ENCODE data around the gene DCDC1.

DCDC1 gene

DNA sequence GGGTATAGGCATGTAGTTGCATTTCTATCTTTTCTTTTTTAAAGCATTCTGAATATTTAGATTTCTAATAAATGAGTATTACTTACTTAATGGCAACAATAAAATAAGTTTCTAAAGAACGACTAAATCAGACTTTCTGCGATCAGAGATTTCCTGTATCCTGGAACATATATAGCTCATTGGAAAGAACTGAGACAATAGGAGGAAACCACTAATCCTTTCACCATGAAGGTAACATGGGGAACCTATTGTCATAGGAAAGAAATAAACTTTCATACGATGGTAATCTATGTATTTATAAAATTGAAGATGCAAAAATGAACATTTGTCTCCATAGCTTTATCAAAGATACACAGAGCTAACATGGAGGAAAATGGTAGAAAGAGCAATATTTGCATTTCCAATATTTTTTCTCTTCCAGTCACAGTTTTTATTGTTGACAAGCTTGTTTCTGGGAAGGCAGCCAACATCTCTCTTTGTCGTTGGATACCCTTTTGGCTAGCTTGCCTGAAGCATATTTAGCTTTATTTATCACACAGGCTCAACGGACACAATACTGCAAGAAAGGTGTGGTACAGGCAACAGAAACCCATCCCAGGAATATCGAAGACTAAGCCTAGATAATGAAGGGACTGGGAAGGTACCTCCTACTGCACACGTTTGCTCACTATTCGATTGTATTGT, 490.1 kb downstream of the DCDC1 start:
- no peak overlapping the region for H3K9ac ChIP-seq (ENCODE audit: low read depth, low read length)
- H3K27me3 ChIP-seq (ENCODE audit: control insufficient read depth, insufficient read depth, low read length) = no peaks in the 10 kb centered on the region
- H3K9me3 ChIP-seq (ENCODE audit: control insufficient read depth, insufficient read depth, low read length) = no peaks in the 10 kb centered on the region
- no peaks in the 10 kb centered on the region for H3K36me3 ChIP-seq (ENCODE audit: control insufficient read depth, insufficient read depth, low read length)
- H3K4me1 ChIP-seq (ENCODE audit: control insufficient read depth, insufficient read depth, low read length) = no peaks in the 10 kb centered on the region
- H3K4me3 ChIP-seq (ENCODE audit: low read depth, low read length) = no peak overlapping the region

DNA sequence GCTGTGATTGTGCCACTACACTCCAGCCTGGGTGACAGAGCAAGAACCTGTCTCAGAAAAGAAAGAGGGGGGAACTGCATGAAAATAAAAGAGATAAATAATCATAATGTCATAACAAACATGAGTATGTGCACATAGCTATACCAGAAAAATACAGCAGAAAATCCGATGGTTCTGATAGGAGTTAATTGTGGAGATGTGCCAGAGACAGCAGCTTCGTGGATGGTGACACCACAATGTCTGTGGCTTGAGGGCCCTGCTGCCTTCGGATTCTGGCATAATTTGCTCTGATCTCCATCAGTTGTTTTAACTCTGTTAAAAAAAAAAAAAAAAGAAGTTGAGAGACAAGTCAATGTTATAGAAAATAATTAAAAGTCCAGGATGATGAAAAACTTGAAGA, 491.1 kb downstream of the DCDC1 start:
- Histone ChIP-seq H3K9me3 (ENCODE audit: control insufficient read depth, insufficient read depth, low read length) (no peaks in the 10 kb centered on the region), H3K9ac (ENCODE audit: low read depth, low read length) (no peak overlapping the region), H3K36me3 (ENCODE audit: control insufficient read depth, insufficient read depth, low read length) (no peaks in the 10 kb centered on the region), H3K27me3 (ENCODE audit: control insufficient read depth, insufficient read depth, low read length) (no peaks in the 10 kb centered on the region), H3K4me3 (ENCODE audit: low read depth, low read length) (no peak overlapping the region), H3K4me1 (ENCODE audit: control insufficient read depth, insufficient read depth, low read length) (no peaks in the 10 kb centered on the region)

DNA sequence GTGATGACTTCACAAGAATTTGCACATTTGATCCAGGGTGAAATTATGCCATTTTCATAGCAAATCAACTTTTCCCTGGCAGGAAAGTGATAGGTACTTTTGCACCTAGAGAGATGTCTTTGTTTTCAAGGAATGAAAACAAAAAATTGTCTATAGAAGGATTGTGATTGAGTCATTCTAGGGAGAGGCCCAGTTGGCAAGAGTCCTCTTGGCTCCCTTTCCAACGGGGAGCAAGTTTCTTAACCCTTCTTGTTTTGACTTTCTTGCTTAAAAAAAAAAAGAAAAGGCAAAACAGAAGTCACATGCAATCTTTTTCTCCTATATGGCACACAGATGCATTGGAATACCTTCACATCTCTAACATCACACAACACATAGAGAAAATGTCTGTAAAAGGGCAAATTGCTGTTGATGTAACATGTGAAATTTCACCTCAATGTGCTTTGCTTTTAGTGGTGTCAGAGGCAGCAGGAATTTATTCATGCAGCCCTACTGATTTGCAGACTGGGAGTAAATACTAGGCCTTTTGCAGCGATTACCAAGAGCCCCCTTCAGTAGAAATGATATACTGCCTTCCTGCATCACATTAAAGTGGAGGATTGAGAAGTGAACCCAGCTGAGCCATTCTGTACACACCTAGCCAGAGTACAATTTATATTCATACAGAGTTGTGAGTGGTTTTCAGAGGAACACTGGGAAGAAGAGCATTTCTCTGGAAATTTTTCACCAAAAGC, 492.7 kb downstream of the DCDC1 start:
- no peaks in the 10 kb centered on the region for H3K4me1 ChIP-seq (ENCODE audit: control insufficient read depth, insufficient read depth, low read length)
- no peaks in the 10 kb centered on the region for H3K9me3 ChIP-seq (ENCODE audit: control insufficient read depth, insufficient read depth, low read length)
- H3K27me3 ChIP-seq (ENCODE audit: control insufficient read depth, insufficient read depth, low read length) = no peaks in the 10 kb centered on the region
- H3K4me3 ChIP-seq (ENCODE audit: low read depth, low read length) = no peak overlapping the region
- H3K36me3 ChIP-seq (ENCODE audit: control insufficient read depth, insufficient read depth, low read length) = no peaks in the 10 kb centered on the region
- H3K9ac ChIP-seq (ENCODE audit: low read depth, low read length) = no peak overlapping the region

DNA sequence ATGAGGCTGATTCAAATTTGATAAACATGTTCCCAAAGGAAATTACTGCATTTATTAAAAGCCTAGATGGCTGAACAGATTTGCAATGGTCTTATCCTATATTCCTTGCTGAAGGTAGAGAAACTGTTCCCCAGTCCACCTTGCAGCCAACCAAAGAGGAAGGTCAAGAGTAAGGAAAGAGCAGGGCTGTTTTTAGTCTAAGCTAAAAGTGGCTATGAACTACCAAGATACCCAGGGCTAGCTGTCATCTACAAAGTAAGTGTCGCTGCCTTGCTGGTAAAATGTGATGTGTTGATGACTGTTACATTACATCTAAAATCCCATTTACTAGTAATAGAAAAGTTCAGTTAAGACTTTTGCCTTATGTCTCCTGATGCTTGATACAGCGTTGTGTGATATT, 493.3 kb downstream of the DCDC1 start:
- no peaks in the 10 kb centered on the region for H3K27me3 ChIP-seq (ENCODE audit: control insufficient read depth, insufficient read depth, low read length)
- H3K36me3 ChIP-seq (ENCODE audit: control insufficient read depth, insufficient read depth, low read length) = no peaks in the 10 kb centered on the region
- no peaks in the 10 kb centered on the region for H3K4me1 ChIP-seq (ENCODE audit: control insufficient read depth, insufficient read depth, low read length)
- no peak overlapping the region for H3K4me3 ChIP-seq (ENCODE audit: low read depth, low read length)
- H3K9me3 ChIP-seq (ENCODE audit: control insufficient read depth, insufficient read depth, low read length) = no peaks in the 10 kb centered on the region
- H3K9ac ChIP-seq (ENCODE audit: low read depth, low read length) = no peak overlapping the region

DNA sequence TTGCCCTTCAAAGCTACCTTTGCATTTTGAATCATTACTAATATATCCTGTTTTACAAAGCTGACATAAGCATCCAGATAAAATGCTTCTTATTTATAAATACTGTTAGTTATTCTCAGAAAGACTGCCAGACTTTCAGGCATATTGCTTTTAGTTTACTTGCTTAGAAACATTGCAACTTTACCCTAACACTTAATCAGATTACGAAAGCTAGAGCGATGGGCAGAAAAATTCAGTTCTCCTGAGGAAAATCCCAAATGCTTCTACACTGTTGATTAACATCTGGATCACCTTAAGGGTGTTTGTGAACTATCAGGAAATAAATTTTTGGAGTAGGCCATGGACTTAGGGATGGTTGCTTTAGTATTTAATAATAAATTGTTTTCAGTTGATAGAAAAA, 493.7 kb downstream of the DCDC1 start:
- Histone ChIP-seq H3K4me1 (ENCODE audit: control insufficient read depth, insufficient read depth, low read length) (no peaks in the 10 kb centered on the region), H3K36me3 (ENCODE audit: control insufficient read depth, insufficient read depth, low read length) (no peaks in the 10 kb centered on the region), H3K9ac (ENCODE audit: low read depth, low read length) (no peak overlapping the region), H3K4me3 (ENCODE audit: low read depth, low read length) (no peak overlapping the region), H3K9me3 (ENCODE audit: control insufficient read depth, insufficient read depth, low read length) (no peaks in the 10 kb centered on the region), H3K27me3 (ENCODE audit: control insufficient read depth, insufficient read depth, low read length) (no peaks in the 10 kb centered on the region)

DNA sequence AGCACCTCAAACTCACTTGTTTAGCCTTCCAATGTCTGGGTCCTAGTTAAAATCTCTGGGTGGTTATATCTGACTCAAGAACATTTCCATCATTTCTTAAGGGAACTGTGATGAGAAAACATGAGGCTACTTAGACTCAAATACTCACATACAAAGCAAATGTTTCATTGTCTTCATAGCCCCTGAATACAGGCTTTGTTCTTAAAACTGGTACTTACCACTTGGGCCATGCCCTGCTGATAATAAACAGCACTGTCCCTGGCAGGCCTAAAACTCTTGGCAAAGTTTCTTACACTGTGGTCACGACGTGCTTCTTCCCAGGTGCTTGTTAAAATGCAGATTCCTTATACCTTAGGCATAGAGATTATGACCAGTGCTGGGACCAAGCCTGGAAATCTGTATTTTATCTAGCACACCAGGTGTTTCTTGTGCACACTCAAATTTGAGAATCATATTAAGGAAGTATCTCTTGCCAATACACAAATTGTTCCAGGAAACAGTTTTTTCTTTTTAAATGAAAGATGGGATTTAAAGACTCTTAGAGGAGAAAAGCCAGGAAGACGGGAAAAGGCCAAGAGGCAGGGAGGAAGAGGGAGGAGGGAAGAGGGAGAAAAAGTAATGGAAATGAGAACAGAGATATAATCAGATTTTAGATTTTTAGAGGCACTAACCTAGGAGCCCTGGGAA, 495.5 kb downstream of the DCDC1 start:
- no peaks in the 10 kb centered on the region for H3K4me1 ChIP-seq (ENCODE audit: control insufficient read depth, insufficient read depth, low read length)

DNA sequence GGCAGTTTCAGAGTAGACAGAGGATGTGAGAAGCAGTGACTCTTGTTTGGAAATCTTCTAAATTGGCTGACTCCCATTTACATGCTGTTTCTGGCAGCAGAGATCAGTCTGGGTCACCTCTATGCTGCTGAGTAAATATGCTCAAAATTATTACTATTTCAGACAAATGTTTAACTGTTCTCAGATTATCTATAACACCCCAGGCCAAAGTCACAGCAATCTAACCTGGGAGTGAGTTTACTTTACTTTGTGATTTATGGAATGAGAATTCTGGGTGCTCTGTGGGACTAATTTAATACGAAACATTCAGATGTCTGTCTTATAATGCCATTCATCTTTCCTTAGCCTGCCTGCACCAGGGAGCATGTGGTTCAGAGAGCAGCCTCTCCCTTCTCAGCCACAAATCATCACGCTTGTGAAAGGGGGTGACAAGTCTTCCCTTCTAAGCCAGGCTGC, 500.9 kb downstream of the DCDC1 start:
- no peaks in the 10 kb centered on the region for H3K27me3 ChIP-seq (ENCODE audit: control insufficient read depth, insufficient read depth, low read length)
- no peaks in the 10 kb centered on the region for H3K9me3 ChIP-seq (ENCODE audit: control insufficient read depth, insufficient read depth, low read length)
- no peak overlapping the region for H3K9ac ChIP-seq (ENCODE audit: low read depth, low read length)
- no peaks in the 10 kb centered on the region for H3K36me3 ChIP-seq (ENCODE audit: control insufficient read depth, insufficient read depth, low read length)
- H3K4me3 ChIP-seq (ENCODE audit: low read depth, low read length) = no peak overlapping the region
- H3K4me1 ChIP-seq (ENCODE audit: control insufficient read depth, insufficient read depth, low read length) = no peaks in the 10 kb centered on the region

More for the DNA sequence above, 495.5 kb downstream of the DCDC1 start:
- Histone ChIP-seq H3K4me3 (ENCODE audit: low read depth, low read length) (no peak overlapping the region), H3K27me3 (ENCODE audit: control insufficient read depth, insufficient read depth, low read length) (no peaks in the 10 kb centered on the region), H3K36me3 (ENCODE audit: control insufficient read depth, insufficient read depth, low read length) (no peaks in the 10 kb centered on the region), H3K9ac (ENCODE audit: low read depth, low read length) (no peak overlapping the region), H3K9me3 (ENCODE audit: control insufficient read depth, insufficient read depth, low read length) (no peaks in the 10 kb centered on the region)

DNA sequence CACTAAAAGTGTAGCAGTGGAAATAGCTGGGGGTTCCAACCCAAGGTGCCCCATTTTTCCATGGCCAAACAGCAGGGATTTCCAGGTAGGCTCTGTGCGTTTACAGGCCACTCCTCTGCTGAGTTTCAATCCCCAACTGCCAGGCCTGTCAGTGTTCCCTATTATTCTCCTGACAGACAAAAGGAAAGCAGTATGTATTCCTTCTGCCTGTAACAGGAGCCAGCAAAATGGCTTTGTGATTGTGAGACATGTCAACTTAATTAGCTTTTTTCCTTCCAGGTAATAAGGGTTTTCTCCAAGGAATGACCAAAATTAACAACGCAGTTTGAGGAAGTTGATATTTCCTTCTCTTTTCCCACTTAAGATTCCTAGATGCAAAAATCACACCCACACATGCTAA, 506.3 kb downstream of the DCDC1 start:
- Histone ChIP-seq H3K9ac (ENCODE audit: low read depth, low read length) (no peak overlapping the region), H3K4me1 (ENCODE audit: control insufficient read depth, insufficient read depth, low read length) (peaks cover 6% of the 10 kb centered on the region), H3K36me3 (ENCODE audit: control insufficient read depth, insufficient read depth, low read length) (no peaks in the 10 kb centered on the region), H3K27me3 (ENCODE audit: control insufficient read depth, insufficient read depth, low read length) (no peaks in the 10 kb centered on the region), H3K4me3 (ENCODE audit: low read depth, low read length) (no peak overlapping the region), H3K9me3 (ENCODE audit: control insufficient read depth, insufficient read depth, low read length) (no peaks in the 10 kb centered on the region)

DNA sequence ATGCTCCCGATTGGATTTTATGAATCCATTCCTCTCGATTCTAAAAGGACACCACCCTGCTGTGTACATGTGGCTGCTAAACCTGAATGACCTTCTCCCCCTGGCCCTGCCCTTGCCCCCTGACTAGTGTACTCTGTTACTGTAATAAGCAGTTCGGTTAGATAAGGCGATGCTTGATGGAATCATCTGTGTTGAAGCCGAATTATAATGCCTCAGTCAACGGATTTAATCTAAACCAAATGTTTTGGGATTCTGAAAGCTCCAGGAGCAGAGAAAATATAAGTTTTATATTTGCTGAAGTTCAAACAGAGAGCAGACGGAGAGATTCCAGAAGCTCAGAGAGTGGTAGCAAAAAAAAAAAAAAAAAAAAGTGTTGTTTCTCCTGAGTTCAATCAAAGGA, 508.0 kb downstream of the DCDC1 start:
- Histone ChIP-seq H3K9ac (ENCODE audit: low read depth, low read length) (no peak overlapping the region), H3K4me1 (ENCODE audit: control insufficient read depth, insufficient read depth, low read length) (peaks cover 6% of the 10 kb centered on the region), H3K4me3 (ENCODE audit: low read depth, low read length) (no peak overlapping the region), H3K9me3 (ENCODE audit: control insufficient read depth, insufficient read depth, low read length) (no peaks in the 10 kb centered on the region), H3K36me3 (ENCODE audit: control insufficient read depth, insufficient read depth, low read length) (no peaks in the 10 kb centered on the region), H3K27me3 (ENCODE audit: control insufficient read depth, insufficient read depth, low read length) (no peaks in the 10 kb centered on the region)

DNA sequence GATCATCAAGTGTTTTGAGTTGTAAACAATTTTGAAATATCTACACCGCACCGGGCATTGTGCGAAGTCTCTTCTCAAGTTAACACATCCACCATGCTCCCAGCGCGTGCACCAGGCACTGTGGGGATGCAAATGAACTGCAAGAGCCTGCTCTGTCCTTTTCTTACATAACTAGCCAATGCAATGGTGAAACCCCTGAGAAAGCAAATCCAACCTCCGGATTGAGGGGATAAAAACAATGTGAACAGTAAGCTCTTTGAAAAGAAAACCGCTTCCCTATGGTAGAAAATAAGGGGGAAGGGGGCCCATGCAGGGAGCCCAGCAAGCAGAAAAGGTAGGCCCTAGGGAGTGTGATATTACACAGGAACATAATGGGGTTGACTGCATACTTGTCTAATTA, 508.5 kb downstream of the DCDC1 start:
- Histone ChIP-seq H3K4me1 (ENCODE audit: control insufficient read depth, insufficient read depth, low read length) (peaks cover 6% of the 10 kb centered on the region), H3K9ac (ENCODE audit: low read depth, low read length) (no peak overlapping the region), H3K4me3 (ENCODE audit: low read depth, low read length) (no peak overlapping the region), H3K27me3 (ENCODE audit: control insufficient read depth, insufficient read depth, low read length) (no peaks in the 10 kb centered on the region), H3K9me3 (ENCODE audit: control insufficient read depth, insufficient read depth, low read length) (no peaks in the 10 kb centered on the region), H3K36me3 (ENCODE audit: control insufficient read depth, insufficient read depth, low read length) (no peaks in the 10 kb centered on the region)

DNA sequence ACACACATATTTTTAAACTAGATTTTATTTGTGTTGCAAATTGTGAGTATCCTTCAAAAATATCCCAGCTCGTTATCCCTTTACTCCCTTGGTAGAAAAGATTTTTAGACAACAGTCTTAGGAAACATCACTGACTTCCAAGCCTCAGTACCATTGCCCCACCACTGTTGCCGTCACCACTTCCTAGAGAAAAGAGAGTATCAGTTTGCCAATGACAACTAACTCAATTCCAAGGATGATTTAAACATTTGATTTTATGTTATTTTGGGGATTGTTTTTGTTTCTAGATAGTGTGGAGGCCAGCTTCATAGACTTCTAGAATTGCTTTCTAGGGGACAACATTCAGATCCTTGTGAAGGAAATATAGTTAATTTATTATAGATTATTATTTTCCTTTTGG, 509.4 kb downstream of the DCDC1 start:
- H3K4me3 ChIP-seq (ENCODE audit: low read depth, low read length) = no peak overlapping the region
- H3K4me1 ChIP-seq (ENCODE audit: control insufficient read depth, insufficient read depth, low read length) = peaks cover 6% of the 10 kb centered on the region
- H3K27me3 ChIP-seq (ENCODE audit: control insufficient read depth, insufficient read depth, low read length) = no peaks in the 10 kb centered on the region
- no peaks in the 10 kb centered on the region for H3K36me3 ChIP-seq (ENCODE audit: control insufficient read depth, insufficient read depth, low read length)
- no peak overlapping the region for H3K9ac ChIP-seq (ENCODE audit: low read depth, low read length)
- H3K9me3 ChIP-seq (ENCODE audit: control insufficient read depth, insufficient read depth, low read length) = no peaks in the 10 kb centered on the region

DNA sequence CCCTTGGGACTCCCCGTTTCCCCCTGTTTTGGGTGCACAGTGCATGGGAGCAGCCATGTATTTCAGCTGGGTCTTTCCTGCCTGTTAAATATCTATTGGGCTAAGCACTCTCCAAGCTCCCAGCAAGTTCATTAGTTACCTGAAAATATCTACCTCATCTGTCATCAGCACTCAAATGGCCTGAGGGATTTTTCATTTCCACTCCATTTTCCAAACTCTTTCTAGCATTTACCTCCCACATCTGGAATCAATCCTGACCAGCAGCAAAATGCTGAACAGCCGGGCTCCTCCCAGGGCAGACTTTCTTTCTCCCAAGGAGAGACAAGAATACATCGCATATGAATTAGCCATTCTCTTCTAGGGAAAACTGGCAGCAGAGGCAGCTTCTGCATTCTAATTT, 509.9 kb downstream of the DCDC1 start:
- Histone ChIP-seq H3K36me3 (ENCODE audit: control insufficient read depth, insufficient read depth, low read length) (no peaks in the 10 kb centered on the region), H3K9ac (ENCODE audit: low read depth, low read length) (no peak overlapping the region), H3K4me1 (ENCODE audit: control insufficient read depth, insufficient read depth, low read length) (peaks cover 6% of the 10 kb centered on the region), H3K9me3 (ENCODE audit: control insufficient read depth, insufficient read depth, low read length) (no peaks in the 10 kb centered on the region), H3K4me3 (ENCODE audit: low read depth, low read length) (no peak overlapping the region), H3K27me3 (ENCODE audit: control insufficient read depth, insufficient read depth, low read length) (no peaks in the 10 kb centered on the region)
